Muscle layer of duodenum (tissue), 2 donors: ENCODE results near the gene SLC39A11.

Experiments used
- H3K27ac ChIP-seq: one replicate; pipeline ENCODE4 v1.7.0; 2013; ENCODE audit warnings: mild to moderate bottlenecking, low read length
- H3K27me3 ChIP-seq: one replicate; pipeline ENCODE4 v1.7.0; 2013; ENCODE audit warnings: low read depth, mild to moderate bottlenecking, control low read depth, low read length
- H3K36me3 ChIP-seq, 2 donors: one replicate each; pipeline ENCODE4 v1.7.0; 2013; ENCODE audit warnings: low read length in 2 of 2, control low read depth in 1 of 2, mild to moderate bottlenecking in 1 of 2; ENCODE audit not compliant: insufficient read depth in 2 of 2, control insufficient read depth in 1 of 2
- H3K4me1 ChIP-seq, 2 donors: one replicate each; pipeline ENCODE4 v1.7.0; 2013; ENCODE audit warnings: low read length in 2 of 2, mild to moderate bottlenecking in 2 of 2, control low read depth in 1 of 2, moderate library complexity in 1 of 2; ENCODE audit not compliant: insufficient read depth in 2 of 2, control insufficient read depth in 1 of 2
- H3K4me3 ChIP-seq, 2 donors: one replicate each; pipeline ENCODE4 v1.7.0; 2013; ENCODE audit warnings: low read length in 2 of 2, low read depth in 1 of 2, mild to moderate bottlenecking in 1 of 2
- H3K9me3 ChIP-seq, 2 donors: one replicate each; pipeline ENCODE4 v1.7.0; 2013; ENCODE audit warnings: low read length in 2 of 2, control low read depth in 1 of 2, mild to moderate bottlenecking in 1 of 2; ENCODE audit not compliant: control insufficient read depth in 1 of 2
- donor health status: healthy.

The SLC39A11 gene

GRCh38 chr17:72613806-72614292, 478.6 kb downstream of the SLC39A11 start:
- Histone ChIP-seq H3K9me3 (no peaks in the 10 kb centered on the region), H3K36me3 (no peaks in the 10 kb centered on the region), H3K27me3 (peaks cover 7% of the 10 kb centered on the region), H3K4me3 (no peak overlapping the region), H3K4me1 (no peaks in the 10 kb centered on the region), H3K27ac (peak overlapping the region; percentile 76)

- no peaks in the 10 kb centered on the region for H3K4me1 ChIP-seq
- no peak overlapping the region for H3K4me3 ChIP-seq
- H3K27ac ChIP-seq, result no peak overlapping the region
- H3K9me3 ChIP-seq, result no peaks in the 10 kb centered on the region
- no peaks in the 10 kb centered on the region for H3K36me3 ChIP-seq
- H3K27me3 ChIP-seq, result peaks cover 7% of the 10 kb centered on the region
These were observed 479.1 kb downstream of the SLC39A11 start for GRCh38 chr17:72613396-72613795.

- no peak overlapping the region for H3K4me3 ChIP-seq
- no peaks in the 10 kb centered on the region for H3K4me1 ChIP-seq
- H3K27me3 ChIP-seq, result peaks cover 7% of the 10 kb centered on the region
- H3K9me3 ChIP-seq, result peaks cover 0 to 4% of the 10 kb centered on the region in 2 donors
- H3K36me3 ChIP-seq, result no peaks in the 10 kb centered on the region
- H3K27ac ChIP-seq, result no peak overlapping the region
These were observed 481.3 kb downstream of the SLC39A11 start for GRCh38 chr17:72611172-72611571.

GRCh38 chr17:72609501-72609900, 483.0 kb downstream of the SLC39A11 start:
- Histone ChIP-seq H3K27me3 (no peaks in the 10 kb centered on the region), H3K27ac (no peak overlapping the region), H3K4me3 (no peak overlapping the region), H3K36me3 (no peaks in the 10 kb centered on the region), H3K4me1 (no peaks in the 10 kb centered on the region), H3K9me3 (peaks cover 0 to 4% of the 10 kb centered on the region in 2 donors)

- no peaks in the 10 kb centered on the region for H3K27me3 ChIP-seq
- no peaks in the 10 kb centered on the region for H3K4me1 ChIP-seq
- H3K4me3 ChIP-seq, result no peak overlapping the region
- H3K9me3 ChIP-seq, result peaks cover 0 to 4% of the 10 kb centered on the region in 2 donors
- no peaks in the 10 kb centered on the region for H3K36me3 ChIP-seq
- no peak overlapping the region for H3K27ac ChIP-seq
These were observed 484.1 kb downstream of the SLC39A11 start for GRCh38 chr17:72608436-72608835.

- no peaks in the 10 kb centered on the region for H3K27me3 ChIP-seq
- no peak overlapping the region for H3K27ac ChIP-seq
- H3K36me3 ChIP-seq, result no peaks in the 10 kb centered on the region
- H3K9me3 ChIP-seq, result peaks cover 0 to 4% of the 10 kb centered on the region in 2 donors
- H3K4me1 ChIP-seq, result no peaks in the 10 kb centered on the region
- H3K4me3 ChIP-seq, result no peak overlapping the region
These were observed 485.8 kb downstream of the SLC39A11 start for GRCh38 chr17:72606656-72607055.

DNA sequence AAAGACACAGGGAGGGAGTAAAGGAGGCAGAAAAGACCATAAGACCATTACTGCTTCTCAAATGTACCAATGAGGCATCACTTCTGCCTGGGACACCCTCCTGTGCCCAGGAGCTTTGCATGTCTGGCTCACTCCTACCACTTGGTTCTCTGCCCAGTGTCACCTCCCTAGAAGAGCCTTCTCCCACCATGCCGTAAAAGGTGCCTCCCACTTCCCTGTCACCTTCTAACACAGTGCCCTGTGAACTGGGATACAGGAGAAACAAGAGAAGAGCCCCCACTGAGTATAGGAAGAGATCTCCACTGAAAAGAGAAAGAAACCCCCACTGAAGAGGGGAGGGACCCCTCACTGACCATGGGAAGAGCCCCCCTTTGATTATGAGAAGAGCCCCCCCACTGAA, 486.9 kb downstream of the SLC39A11 start:
- Histone ChIP-seq H3K9me3 (peaks cover 0 to 4% of the 10 kb centered on the region in 2 donors), H3K27ac (no peak overlapping the region), H3K4me3 (no peak overlapping the region), H3K4me1 (no peaks in the 10 kb centered on the region), H3K36me3 (no peaks in the 10 kb centered on the region), H3K27me3 (no peaks in the 10 kb centered on the region)

GRCh38 chr17:72604518-72604917, 488.0 kb downstream of the SLC39A11 start:
- H3K36me3 ChIP-seq, result no peaks in the 10 kb centered on the region
- H3K27ac ChIP-seq, result no peak overlapping the region
- peaks cover 0 to 4% of the 10 kb centered on the region in 2 donors for H3K9me3 ChIP-seq
- H3K4me1 ChIP-seq, result no peaks in the 10 kb centered on the region
- H3K27me3 ChIP-seq, result no peaks in the 10 kb centered on the region
- H3K4me3 ChIP-seq, result no peak overlapping the region

GRCh38 chr17:72603420-72604242, 488.9 kb downstream of the SLC39A11 start:
- Histone ChIP-seq H3K27ac (peak overlapping the region; percentile 37), H3K4me3 (no peak overlapping the region), H3K9me3 (peaks cover 0 to 4% of the 10 kb centered on the region in 2 donors), H3K27me3 (no peaks in the 10 kb centered on the region), H3K36me3 (no peaks in the 10 kb centered on the region), H3K4me1 (no peaks in the 10 kb centered on the region)

GRCh38 chr17:72602517-72603419, 489.7 kb downstream of the SLC39A11 start:
- Histone ChIP-seq H3K9me3 (peaks cover 0 to under 1% of the 10 kb centered on the region in 2 donors), H3K4me3 (no peak overlapping the region), H3K36me3 (no peaks in the 10 kb centered on the region)

DNA sequence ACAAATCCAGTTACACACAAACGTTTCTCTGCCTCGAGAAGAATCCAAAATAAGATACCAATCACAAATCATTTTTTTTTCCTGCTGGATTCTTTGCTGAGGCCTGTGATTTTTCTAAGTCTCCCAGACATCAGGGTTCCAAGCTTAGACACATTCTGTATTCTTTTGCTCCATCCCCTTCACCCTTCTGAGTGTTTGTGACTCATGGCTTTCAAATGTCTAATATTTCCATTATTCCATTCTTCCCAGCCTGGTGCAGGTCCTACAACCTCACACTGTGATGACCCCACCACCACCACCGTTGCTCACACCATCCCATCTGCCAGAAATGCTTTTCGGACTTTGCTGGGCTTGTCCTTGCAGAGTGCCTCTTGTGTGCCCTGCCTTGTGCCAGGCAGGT, 491.6 kb downstream of the SLC39A11 start:
- no peaks in the 10 kb centered on the region for H3K9me3 ChIP-seq

More at GRCh38 chr17:72602517-72603419, 489.7 kb downstream of the SLC39A11 start:
- peak overlapping the region; percentile 37 for H3K27ac ChIP-seq
- H3K4me1 ChIP-seq, result no peaks in the 10 kb centered on the region
- no peaks in the 10 kb centered on the region for H3K27me3 ChIP-seq

More for the DNA sequence above, 491.6 kb downstream of the SLC39A11 start:
- no peaks in the 10 kb centered on the region for H3K36me3 ChIP-seq
- H3K4me1 ChIP-seq, result no peaks in the 10 kb centered on the region
- no peaks in the 10 kb centered on the region for H3K27me3 ChIP-seq
- H3K4me3 ChIP-seq, result no peak overlapping the region
- no peak overlapping the region for H3K27ac ChIP-seq
